Adrenal gland (tissue), 5 donors: ENCODE data around the gene FLRT1.

Source experiments
- POLR2A ChIP-seq, 2 donors: fragments of 450-650 bp; IDR thresholded peaks; one replicate each; pipeline ENCODE4 v1.6.1; 2017; ENCODE audit warnings: antibody characterized with exemption in 2 of 2, mild to moderate bottlenecking in 2 of 2, moderate library complexity in 1 of 2
- TF ChIP-seq, protein P1 (sequence below), 6 experiments: fragments of 450-650 bp in 4 of 6; fragments of 200-600 bp in 2 of 6; sonication (generic) in 1 of 6; IDR thresholded peaks; 1 replicate in 5 of 6; 2 replicates in 1 of 6; pipeline versions ENCODE4 v1.5.1 to v1.8.0; 2016 to 2021; ENCODE audit warnings: antibody characterized with exemption in 6 of 6, mild to moderate bottlenecking in 2 of 6, moderate library complexity in 1 of 6
- donor health status: DM: no; HTN: no; CAD: no.

DNA sequence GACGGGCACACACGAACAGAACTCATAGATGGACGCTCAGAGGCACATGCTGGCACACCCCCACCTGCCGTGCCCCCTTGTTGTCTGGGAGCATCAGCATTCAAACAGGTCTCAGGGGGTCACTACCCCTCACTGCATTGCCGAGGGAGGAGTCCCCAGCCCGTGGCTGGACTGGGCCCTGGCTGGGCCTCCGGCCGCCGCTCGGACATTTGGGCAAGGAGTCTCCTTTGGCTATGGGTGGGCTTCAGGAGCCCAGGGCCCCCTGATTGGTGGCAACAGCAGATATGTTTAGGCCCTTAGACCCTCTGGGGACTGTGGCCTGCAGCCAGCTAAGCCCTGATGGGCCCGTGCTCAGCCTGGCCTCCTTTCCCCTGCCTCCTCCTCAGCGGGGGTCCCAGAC is 41.9 kb downstream of the FLRT1 start:
- TF ChIP-seq, protein P1, sequence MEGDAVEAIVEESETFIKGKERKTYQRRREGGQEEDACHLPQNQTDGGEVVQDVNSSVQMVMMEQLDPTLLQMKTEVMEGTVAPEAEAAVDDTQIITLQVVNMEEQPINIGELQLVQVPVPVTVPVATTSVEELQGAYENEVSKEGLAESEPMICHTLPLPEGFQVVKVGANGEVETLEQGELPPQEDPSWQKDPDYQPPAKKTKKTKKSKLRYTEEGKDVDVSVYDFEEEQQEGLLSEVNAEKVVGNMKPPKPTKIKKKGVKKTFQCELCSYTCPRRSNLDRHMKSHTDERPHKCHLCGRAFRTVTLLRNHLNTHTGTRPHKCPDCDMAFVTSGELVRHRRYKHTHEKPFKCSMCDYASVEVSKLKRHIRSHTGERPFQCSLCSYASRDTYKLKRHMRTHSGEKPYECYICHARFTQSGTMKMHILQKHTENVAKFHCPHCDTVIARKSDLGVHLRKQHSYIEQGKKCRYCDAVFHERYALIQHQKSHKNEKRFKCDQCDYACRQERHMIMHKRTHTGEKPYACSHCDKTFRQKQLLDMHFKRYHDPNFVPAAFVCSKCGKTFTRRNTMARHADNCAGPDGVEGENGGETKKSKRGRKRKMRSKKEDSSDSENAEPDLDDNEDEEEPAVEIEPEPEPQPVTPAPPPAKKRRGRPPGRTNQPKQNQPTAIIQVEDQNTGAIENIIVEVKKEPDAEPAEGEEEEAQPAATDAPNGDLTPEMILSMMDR (IDR thresholded peaks at IDR 0.05), result no peak
- no peak for TF ChIP-seq POLR2A (IDR thresholded peaks at IDR 0.05)
